NCI-H526 (cell line): ENCODE data around the gene LPIN2.
"Not testable (repeated sequence)": the region's sequence is repeated elsewhere in the genome, so short reads cannot be mapped to it uniquely, and the experiment has no call there.

Experiments used
- DNase-seq, 2 experiments: peaks; one replicate each; lab custom pipeline; 2025; lab: John Stamatoyannopoulos, UW

Gene LPIN2

GRCh38 chr18:3003766-3004165 is 9.2 kb downstream of the LPIN2 start:
- not testable (repeated sequence) for DNase-seq

DNA sequence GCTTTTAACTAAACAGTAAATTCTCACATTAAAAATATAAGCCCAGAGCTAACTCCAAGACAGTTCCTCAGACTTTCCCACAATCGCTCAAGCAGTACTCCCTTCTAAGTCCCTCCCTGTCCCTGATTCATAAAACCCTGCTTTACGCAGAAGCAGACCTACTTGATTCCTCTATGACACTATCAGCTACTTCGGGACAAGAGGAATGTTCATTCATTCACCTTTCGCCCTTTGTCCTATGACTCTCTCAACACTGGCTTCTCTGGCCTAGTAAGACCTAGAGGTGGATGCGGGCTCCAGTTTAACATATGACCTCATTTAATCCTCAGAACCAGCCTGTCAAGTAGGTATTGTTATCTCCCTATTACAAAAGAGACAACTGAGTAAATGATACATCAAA is 10.2 kb downstream of the LPIN2 start:
- no peak for DNase-seq

- DNase-seq, result no peak
Observed at GRCh38 chr18:2998644-2999043, 14.3 kb downstream of the LPIN2 start.

DNA sequence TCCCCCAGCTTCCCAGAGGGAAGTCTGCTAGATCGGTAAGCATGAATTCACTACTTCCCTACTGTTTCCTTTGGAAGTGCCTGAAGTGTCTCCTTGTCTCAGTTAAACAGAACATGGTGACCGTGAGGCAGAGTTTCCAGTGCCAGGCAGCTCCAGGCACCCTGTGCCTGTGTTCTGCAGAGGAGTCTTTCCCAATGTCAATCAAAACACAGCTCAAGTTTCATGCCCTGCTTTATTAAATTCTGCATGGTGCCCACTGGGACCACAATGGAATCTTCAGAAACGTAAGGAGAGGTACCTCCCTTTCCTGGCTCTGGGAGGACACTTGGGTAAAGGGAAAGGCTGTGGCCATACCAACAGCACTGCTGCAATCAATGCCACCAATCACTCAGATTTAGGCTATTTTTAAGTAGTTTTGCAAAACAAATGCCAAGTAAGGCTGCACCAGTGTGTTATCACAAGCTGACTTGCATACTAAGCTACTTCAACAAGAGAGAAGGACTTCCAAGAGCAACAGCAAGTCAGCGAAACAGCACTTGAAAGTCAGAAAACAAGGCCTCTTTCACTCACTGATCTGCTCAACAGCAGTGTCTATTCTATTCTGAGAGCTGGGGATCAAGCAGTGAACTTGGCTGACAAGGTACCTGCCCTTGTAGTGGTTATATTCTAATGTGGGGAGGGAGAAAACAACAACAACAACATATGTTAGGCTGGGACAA is 14.9 kb downstream of the LPIN2 start:
- no peak for DNase-seq

GRCh38 chr18:2997429-2997828 is 15.5 kb downstream of the LPIN2 start:
- DNase-seq, result no peak

GRCh38 chr18:2994603-2995432 is 18.1 kb downstream of the LPIN2 start:
- no peak for DNase-seq

- no peak for DNase-seq
Observed at GRCh38 chr18:2994020-2994589, 18.8 kb downstream of the LPIN2 start.

- no peak for DNase-seq
Observed at GRCh38 chr18:2992995-2993877, 19.7 kb downstream of the LPIN2 start.

DNA sequence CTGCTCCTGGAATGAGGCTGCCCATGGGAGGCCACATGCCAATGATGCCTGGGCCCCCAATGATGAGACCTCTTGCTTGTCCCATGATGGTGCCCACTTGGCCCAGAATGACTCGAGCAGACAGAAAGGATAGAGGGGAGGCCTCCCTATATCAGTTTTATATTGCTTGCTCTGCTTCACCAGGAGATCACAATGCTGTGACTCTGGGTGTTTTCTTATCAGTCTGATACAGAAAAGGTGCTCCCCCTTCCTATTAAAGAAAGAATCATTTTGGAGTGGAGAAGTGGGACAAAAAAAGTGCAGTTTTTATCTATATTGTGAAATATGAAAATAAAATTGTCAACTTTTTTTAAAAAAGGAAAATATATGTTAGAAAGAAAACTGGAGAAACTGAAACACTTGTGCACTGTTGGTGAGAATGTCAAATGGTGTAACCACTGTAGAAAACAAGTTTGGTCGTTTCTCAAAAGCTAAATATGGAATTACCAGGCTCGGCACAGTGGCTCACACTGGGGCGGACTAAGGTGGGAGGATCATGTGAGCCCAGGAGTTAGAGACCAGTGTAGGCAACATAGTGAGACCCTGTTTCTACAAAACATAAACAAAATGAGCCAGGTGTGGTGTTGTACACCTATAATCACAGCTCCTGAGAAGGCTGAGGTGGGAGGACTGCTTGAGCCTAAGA is 21.8 kb downstream of the LPIN2 start:
- DNase-seq, result no peak

- no peak for DNase-seq
Observed at GRCh38 chr18:2987876-2988790, 24.8 kb downstream of the LPIN2 start.

DNA sequence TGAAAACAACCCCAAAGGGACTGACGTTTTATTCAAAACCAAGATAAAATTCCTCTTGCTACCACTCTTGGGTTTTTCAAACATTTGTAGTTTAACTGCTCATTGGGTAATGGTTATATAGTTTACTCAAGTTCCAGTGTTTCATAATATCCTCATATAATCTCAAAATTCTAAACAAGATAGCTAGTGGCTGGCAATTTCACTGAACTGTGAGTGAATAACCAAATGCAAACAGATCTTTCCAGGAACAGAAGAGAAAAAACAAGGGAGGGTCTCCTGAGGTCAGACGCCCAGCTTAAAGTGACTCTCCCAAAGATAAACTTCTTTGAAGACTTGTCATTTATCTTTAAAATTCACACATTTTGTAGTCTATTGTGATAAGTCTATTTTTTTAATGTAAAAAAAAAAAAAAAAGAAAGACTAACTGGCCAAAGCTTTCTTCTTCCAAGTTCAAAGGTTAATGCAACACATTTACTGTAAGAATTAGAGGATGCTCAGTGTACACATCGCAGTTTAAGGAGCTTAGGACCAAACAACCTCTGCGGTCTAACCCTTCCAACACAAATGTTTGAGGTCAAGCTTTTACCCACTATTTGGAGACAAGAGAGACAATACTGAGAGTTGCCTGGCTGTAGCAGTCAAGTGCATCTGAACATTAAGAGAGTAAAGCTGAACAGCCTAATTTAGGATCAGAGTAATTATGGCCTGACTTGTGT is 26.6 kb downstream of the LPIN2 start:
- no peak for DNase-seq

- DNase-seq, result no peak
Observed at GRCh38 chr18:2985628-2986027, 27.3 kb downstream of the LPIN2 start.

GRCh38 chr18:2984703-2985261 is 28.2 kb downstream of the LPIN2 start:
- no peak for DNase-seq

- no peak for DNase-seq
Observed at GRCh38 chr18:2984091-2984490, 28.9 kb downstream of the LPIN2 start.

GRCh38 chr18:2983296-2983695 is 29.6 kb downstream of the LPIN2 start:
- DNase-seq, result no peak

DNA sequence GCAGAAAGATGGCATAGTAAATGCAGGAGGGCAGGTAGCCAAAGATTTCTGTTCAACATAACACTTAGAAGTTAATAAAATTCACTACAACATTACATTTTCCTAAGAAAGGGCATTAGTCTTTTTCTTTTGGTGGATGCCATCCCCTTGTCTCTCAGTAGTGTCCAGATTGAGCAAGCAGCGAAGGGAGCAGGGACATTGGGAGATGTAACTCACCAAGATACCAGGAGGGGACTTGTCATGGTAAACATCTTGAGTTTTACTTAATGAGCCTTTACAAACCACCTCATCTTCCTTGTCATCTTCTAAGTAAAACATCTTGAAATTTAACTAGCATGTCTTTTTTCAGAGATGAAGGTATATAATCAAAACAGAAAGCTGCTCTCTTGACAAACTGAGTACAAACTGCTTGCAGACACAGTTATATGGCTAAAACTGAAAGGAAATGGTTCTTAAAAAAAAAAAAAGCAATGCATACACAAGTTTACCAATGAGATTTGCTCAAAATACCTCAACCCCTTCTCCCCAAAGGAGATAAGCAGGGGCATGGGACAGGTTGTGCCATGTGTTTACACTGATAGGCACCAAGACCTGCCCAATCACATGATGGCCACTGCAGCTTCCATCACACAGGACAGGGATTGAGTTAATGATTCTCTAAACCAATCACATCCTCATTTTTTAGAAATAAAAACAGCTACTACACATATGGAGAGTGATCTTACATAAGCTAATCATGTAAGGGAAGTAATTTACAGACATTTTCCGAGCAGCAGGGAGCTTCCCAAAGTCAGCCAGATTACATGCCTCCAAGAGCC is 30.3 kb downstream of the LPIN2 start:
- no peak for DNase-seq

GRCh38 chr18:2982022-2982421 is 30.9 kb downstream of the LPIN2 start:
- no peak for DNase-seq

DNA sequence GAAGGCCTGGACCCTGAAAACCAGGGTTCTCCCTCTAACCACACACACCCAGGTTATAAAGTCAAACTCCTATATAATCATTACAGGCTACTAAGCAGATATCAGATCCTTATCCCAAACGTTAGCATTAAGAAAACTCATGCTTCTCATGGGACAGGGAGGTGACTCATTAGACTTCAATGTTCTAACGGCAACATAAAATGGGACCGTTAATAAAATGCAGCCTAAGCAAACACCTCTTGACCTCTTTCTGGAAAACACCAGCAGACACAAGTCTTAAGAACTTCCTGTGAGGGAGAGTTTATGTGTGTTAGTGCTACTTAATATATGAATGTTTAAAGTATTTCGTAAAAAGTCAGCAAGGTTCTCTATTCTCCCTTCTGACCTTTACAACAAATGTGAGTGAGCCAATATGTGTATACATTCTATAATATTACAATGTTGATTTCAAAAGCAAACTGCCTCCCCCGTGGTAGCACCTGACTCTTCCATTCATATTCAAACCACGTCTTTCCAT is 31.7 kb downstream of the LPIN2 start:
- DNase-seq, result no peak
